ENCODE measurements around the gene BCR.

DNA sequence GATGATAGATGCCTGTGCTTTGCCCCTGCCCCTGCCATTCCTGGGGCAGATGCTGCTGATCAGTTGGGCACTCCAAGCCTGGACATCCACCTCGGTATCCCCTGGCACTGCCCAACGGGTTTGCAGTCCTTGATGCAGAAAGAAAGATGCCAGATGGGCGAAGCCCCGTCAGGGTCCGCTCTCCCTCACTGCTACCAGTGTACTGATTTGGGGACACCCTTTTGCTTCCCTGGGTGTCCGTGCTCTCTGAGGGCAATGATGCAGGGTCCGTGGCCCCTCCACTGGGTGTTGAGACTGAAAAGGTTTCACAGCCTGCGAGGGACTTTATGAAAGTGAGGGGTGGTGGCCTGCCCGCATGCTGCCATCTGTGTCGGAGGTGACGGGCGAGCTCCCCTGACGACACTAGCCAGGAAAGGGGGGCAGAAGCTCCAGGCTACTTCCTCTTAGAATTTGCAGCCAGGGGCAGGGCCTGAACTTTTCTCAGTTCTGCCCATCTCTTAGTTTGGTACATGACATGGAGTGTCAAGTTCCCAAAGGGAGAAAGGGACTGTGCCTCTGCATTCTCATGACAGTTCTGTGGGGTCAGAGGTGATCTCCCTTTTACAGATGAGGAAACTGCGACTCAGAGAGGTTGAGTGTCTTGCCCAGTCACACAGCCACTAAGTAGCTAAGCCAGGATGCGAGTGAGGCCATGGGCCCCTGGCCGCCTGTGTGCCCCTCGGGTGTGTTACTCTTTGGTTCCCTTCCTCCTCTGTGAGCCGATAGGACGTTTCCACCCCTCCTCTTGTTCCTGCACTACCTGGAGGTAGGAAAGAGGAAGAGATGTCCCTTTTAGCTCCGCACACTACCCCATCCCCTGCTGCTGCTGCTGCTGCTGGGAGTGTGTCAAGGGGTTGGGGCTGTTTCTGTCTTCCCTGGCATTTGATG, 96.6 kb downstream of the BCR start:
- TF ChIP-seq POLR2A (IDR thresholded peaks at IDR 0.05) (no peak), CTCF (IDR thresholded peaks at IDR 0.05) (no peak), POLR2AphosphoS5 (IDR thresholded peaks at IDR 0.05) (no peak)

Data from upper lobe of left lung (tissue), 4 donors.